Neural cell (in vitro differentiated cells): ENCODE data around the gene PPP3CA. TPM values are rescaled to one million over a fixed set of nuclear protein-coding genes. Genes with fewer than 3 reads are reported as not detected.

ENCODE experiments used
- H2AFZ ChIP-seq: fragments of 200-600, 300-800 bp; sonication (generic), shearing (Covaris generic); 2 replicates; pipeline ENCODE4 v1.6.0; 2014; ENCODE audit warnings: low read depth, mild to moderate bottlenecking, antibody characterized with exemption, low read length, moderate library complexity
- H3F3A ChIP-seq: fragments of 200-600 bp; shearing (Covaris generic); 2 replicates; pipeline ENCODE4 v1.6.1; 2016; ENCODE audit warnings: mild to moderate bottlenecking, moderate library complexity, mixed read lengths, antibody characterized with exemption, low read length; ENCODE audit not compliant: insufficient read depth, poor library complexity, severe bottlenecking
- H3K27ac ChIP-seq: fragments of 200-600, 300-800 bp; sonication (generic), shearing (Covaris generic); 2 replicates; pipeline ENCODE4 v1.5.1; 2014; ENCODE audit warnings: mild to moderate bottlenecking, low read length, moderate library complexity
- H3K27me3 ChIP-seq: fragments of 300-800, 200-600 bp; sonication (generic), shearing (Covaris generic); 2 replicates; pipeline ENCODE4 v1.6.0; 2014; ENCODE audit warnings: mild to moderate bottlenecking, low read depth, low read length, moderate library complexity; ENCODE audit not compliant: insufficient read depth
- H3K36me3 ChIP-seq: fragments of 300-800, 200-600 bp; sonication (generic), shearing (Covaris generic); 2 replicates; pipeline ENCODE4 v1.5.1; 2014; ENCODE audit warnings: mild to moderate bottlenecking, antibody characterized with exemption, low read length, moderate library complexity; ENCODE audit not compliant: insufficient read depth
- H3K4me2 ChIP-seq: fragments of 300-800, 200-600 bp; sonication (generic), shearing (Covaris generic); 2 replicates; pipeline ENCODE4 v1.6.0; 2014; ENCODE audit warnings: mild to moderate bottlenecking, low read length
- H3K4me3 ChIP-seq: fragments of 300-800, 200-600 bp; sonication (generic), shearing (Covaris generic); 2 replicates; pipeline ENCODE4 v1.5.1; 2014; ENCODE audit warnings: mild to moderate bottlenecking, low read length, moderate library complexity
- H3K79me2 ChIP-seq: fragments of 200-600 bp; shearing (Covaris generic); replicated peaks from 2 replicates; pipeline ENCODE4 v1.6.0; 2014; ENCODE audit warnings: mild to moderate bottlenecking, low read length, moderate library complexity; ENCODE audit not compliant: insufficient read depth
- H3K9ac ChIP-seq: fragments of 300-800, 200-600 bp; sonication (generic), shearing (Covaris generic); 2 replicates; pipeline ENCODE4 v1.6.1; 2016; ENCODE audit warnings: mild to moderate bottlenecking, low read length, mixed read lengths
- H3K9me2 ChIP-seq: fragments of 200-600 bp; shearing (Covaris generic); 2 replicates; pipeline ENCODE4 v1.6.1; 2016; ENCODE audit warnings: mild to moderate bottlenecking, low read length, mixed read lengths; ENCODE audit not compliant: insufficient read depth
- H3K9me3 ChIP-seq: fragments of 200-600, 300-800 bp; sonication (generic), shearing (Covaris generic); 2 replicates; pipeline ENCODE4 v1.6.1; 2016; ENCODE audit warnings: mild to moderate bottlenecking, mixed run types, low read length, moderate library complexity, mixed read lengths
- H4K20me1 ChIP-seq: fragments of 200-600 bp; shearing (Covaris generic); 2 replicates; pipeline ENCODE4 v1.6.1; 2016; ENCODE audit warnings: mild to moderate bottlenecking, mixed run types; ENCODE audit not compliant: insufficient read depth
- EP300 ChIP-seq: fragments of 450-650 bp; conservative IDR thresholded peaks from 2 replicates; pipeline ENCODE4 v1.6.1; 2014; ENCODE audit warnings: antibody characterized with exemption, mild to moderate bottlenecking, moderate library complexity; ENCODE audit not compliant: poor library complexity, severe bottlenecking
- EZH2 ChIP-seq: fragments of 200-600, 300-800 bp; shearing (Covaris generic), sonication (generic); IDR thresholded peaks from 2 replicates; pipeline ENCODE4 v1.6.1; 2014; ENCODE audit warnings: antibody characterized with exemption, low read length, borderline replicate concordance, mild to moderate bottlenecking; ENCODE audit not compliant: insufficient read depth, poor library complexity, severe bottlenecking
- MXI1 ChIP-seq: fragments of 450-650 bp; conservative IDR thresholded peaks from 2 replicates; pipeline ENCODE4 v1.6.1; 2014; ENCODE audit warnings: antibody characterized with exemption, mild to moderate bottlenecking; ENCODE audit not compliant: poor library complexity, severe bottlenecking
- POLR2AphosphoS5 ChIP-seq: IDR thresholded peaks from 2 replicates; pipeline ENCODE4 v1.6.1; 2012
- RAD21 ChIP-seq: fragments of 450-650 bp; conservative IDR thresholded peaks from 2 replicates; pipeline ENCODE4 v1.6.1; 2014; ENCODE audit warnings: antibody characterized with exemption, mild to moderate bottlenecking, moderate library complexity
- SMC3 ChIP-seq: fragments of 450-650 bp; conservative IDR thresholded peaks from 2 replicates; pipeline ENCODE4 v1.6.1; 2014; ENCODE audit warnings: antibody characterized with exemption, mild to moderate bottlenecking, moderate library complexity; ENCODE audit not compliant: poor library complexity
- TAF1 ChIP-seq: IDR thresholded peaks from 2 replicates; pipeline ENCODE4 v1.6.1; 2012; ENCODE audit warnings: low read depth
- polyA plus RNA-seq: library from polyadenylated mRNA; depleted of rRNA; stranded (reverse); fragments of >200 nt; gene quantifications from 2 replicates; pipeline ENCODE4 v1.2.3, GENCODE V29; 2014
- TF ChIP-seq, protein P1 (sequence below): fragments of 450-650 bp; IDR thresholded peaks from 2 replicates; pipeline ENCODE4 v1.5.1; 2014; ENCODE audit warnings: antibody characterized with exemption, mild to moderate bottlenecking, moderate library complexity; ENCODE audit not compliant: poor library complexity, severe bottlenecking
- TF ChIP-seq, protein P2 (sequence below): IDR thresholded peaks from 2 replicates; pipeline ENCODE4 v1.6.1; 2012; ENCODE audit warnings: borderline replicate concordance

Gene PPP3CA
- polyA plus RNA-seq, 1 donor from 2014 or later, result 78.2 TPM

DNA sequence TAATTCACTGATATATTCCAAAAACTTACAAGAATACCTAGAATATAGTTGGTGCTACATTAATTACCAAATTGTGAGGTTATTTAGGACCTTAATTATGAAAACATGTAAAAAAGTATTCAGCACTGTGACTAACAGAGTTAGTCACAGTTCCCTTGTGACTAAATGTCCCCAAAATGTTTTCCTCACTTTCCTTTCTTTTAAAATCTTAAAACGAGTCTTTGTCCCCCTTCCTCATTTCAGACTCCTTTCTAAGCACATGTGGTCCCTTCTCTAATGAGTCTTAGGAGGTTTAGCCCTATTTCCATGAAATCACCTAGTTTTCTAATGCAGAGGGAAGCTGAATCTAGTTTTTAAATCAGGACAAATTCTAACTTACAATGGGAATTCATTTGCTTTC is 175.0 kb downstream of the PPP3CA start:
- Histone ChIP-seq H3K27ac (no peak overlapping the region), H4K20me1 (no peaks in the 10 kb centered on the region), H3K9me2 (no peaks in the 10 kb centered on the region), H3K9ac (no peak overlapping the region), H3K4me3 (no peak overlapping the region), H3K4me2 (no peak overlapping the region), H3K79me2 (no peaks in the 10 kb centered on the region), H3F3A (no peaks in the 10 kb centered on the region), H3K27me3 (no peaks in the 10 kb centered on the region), H3K9me3 (no peaks in the 10 kb centered on the region), H2AFZ (no peak overlapping the region), H3K36me3 (no peaks in the 10 kb centered on the region)
- TF ChIP-seq RAD21 (no peak), SMC3 (no peak), POLR2AphosphoS5 (no peak), TAF1 (no peak), EZH2 (no peak), MXI1 (no peak), EP300 (no peak)
- TF ChIP-seq, protein P1, sequence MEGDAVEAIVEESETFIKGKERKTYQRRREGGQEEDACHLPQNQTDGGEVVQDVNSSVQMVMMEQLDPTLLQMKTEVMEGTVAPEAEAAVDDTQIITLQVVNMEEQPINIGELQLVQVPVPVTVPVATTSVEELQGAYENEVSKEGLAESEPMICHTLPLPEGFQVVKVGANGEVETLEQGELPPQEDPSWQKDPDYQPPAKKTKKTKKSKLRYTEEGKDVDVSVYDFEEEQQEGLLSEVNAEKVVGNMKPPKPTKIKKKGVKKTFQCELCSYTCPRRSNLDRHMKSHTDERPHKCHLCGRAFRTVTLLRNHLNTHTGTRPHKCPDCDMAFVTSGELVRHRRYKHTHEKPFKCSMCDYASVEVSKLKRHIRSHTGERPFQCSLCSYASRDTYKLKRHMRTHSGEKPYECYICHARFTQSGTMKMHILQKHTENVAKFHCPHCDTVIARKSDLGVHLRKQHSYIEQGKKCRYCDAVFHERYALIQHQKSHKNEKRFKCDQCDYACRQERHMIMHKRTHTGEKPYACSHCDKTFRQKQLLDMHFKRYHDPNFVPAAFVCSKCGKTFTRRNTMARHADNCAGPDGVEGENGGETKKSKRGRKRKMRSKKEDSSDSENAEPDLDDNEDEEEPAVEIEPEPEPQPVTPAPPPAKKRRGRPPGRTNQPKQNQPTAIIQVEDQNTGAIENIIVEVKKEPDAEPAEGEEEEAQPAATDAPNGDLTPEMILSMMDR, result no peak
- TF ChIP-seq, protein P2, sequence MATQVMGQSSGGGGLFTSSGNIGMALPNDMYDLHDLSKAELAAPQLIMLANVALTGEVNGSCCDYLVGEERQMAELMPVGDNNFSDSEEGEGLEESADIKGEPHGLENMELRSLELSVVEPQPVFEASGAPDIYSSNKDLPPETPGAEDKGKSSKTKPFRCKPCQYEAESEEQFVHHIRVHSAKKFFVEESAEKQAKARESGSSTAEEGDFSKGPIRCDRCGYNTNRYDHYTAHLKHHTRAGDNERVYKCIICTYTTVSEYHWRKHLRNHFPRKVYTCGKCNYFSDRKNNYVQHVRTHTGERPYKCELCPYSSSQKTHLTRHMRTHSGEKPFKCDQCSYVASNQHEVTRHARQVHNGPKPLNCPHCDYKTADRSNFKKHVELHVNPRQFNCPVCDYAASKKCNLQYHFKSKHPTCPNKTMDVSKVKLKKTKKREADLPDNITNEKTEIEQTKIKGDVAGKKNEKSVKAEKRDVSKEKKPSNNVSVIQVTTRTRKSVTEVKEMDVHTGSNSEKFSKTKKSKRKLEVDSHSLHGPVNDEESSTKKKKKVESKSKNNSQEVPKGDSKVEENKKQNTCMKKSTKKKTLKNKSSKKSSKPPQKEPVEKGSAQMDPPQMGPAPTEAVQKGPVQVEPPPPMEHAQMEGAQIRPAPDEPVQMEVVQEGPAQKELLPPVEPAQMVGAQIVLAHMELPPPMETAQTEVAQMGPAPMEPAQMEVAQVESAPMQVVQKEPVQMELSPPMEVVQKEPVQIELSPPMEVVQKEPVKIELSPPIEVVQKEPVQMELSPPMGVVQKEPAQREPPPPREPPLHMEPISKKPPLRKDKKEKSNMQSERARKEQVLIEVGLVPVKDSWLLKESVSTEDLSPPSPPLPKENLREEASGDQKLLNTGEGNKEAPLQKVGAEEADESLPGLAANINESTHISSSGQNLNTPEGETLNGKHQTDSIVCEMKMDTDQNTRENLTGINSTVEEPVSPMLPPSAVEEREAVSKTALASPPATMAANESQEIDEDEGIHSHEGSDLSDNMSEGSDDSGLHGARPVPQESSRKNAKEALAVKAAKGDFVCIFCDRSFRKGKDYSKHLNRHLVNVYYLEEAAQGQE, result no peak

DNA sequence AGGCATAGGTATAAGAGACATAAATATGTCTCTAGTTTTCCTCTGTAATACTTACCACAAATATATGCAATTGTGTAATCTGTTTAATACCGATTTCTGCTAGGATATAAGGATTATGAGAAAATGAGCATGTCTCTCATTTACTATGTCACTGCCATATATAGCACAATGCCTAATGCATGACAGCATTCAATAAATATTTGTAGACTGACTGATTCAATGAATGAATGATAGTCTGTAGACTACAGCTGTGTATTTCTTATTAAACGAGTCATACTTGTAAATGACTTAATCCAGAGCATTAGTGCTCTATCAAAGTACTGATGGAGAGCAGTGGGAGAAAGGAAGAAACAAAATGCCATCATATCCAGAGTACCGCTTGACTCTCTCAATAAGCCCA is 175.6 kb downstream of the PPP3CA start:
- Histone ChIP-seq H4K20me1 (no peaks in the 10 kb centered on the region), H3K4me3 (no peak overlapping the region), H3K27me3 (no peaks in the 10 kb centered on the region), H3F3A (no peaks in the 10 kb centered on the region), H3K9me2 (no peaks in the 10 kb centered on the region), H3K36me3 (no peaks in the 10 kb centered on the region), H3K27ac (no peak overlapping the region), H3K9ac (no peak overlapping the region), H3K9me3 (no peaks in the 10 kb centered on the region), H2AFZ (no peak overlapping the region), H3K79me2 (no peaks in the 10 kb centered on the region), H3K4me2 (no peak overlapping the region)
- TF ChIP-seq EZH2 (no peak), RAD21 (no peak), SMC3 (no peak), EP300 (no peak)
